Tibial artery (tissue), 4 donors: ENCODE data around the gene SH3RF3.

Experiments used
- DNase-seq, 2 donors: peaks; one replicate each; pipeline ENCODE4 v3.0.0-alpha.2; 2019
- H3K27ac ChIP-seq, 2 donors: fragments of 200-600 bp; sonication (generic) in 1 of 2; 1 replicate in 1 of 2; 2 replicates in 1 of 2; pipeline ENCODE4 v1.5.1; 2018 to 2019; ENCODE audit warnings: mild to moderate bottlenecking in 1 of 2
- H3K27me3 ChIP-seq, 2 donors: fragments of 200-600 bp; sonication (generic) in 1 of 2; one replicate each; pipeline versions ENCODE4 v1.5.1 to v1.6.0; 2016 to 2019
- H3K36me3 ChIP-seq, 3 donors: fragments of 200-600 bp; sonication (generic) in 2 of 3; one replicate each; pipeline ENCODE4 v1.5.1; 2016 to 2019; ENCODE audit warnings: mild to moderate bottlenecking in 2 of 3
- H3K4me1 ChIP-seq, 4 donors: fragments of 200-600 bp; sonication (generic) in 2 of 4; 1 replicate in 3 of 4; 2 replicates in 1 of 4; pipeline ENCODE4 v1.5.1; 2016 to 2019
- H3K4me3 ChIP-seq, 2 donors: fragments of 200-600 bp; sonication (generic) in 1 of 2; 1 replicate in 1 of 2; 2 replicates in 1 of 2; pipeline ENCODE4 v1.5.1; 2018 to 2019; ENCODE audit warnings: mild to moderate bottlenecking in 2 of 2
- H3K9me3 ChIP-seq, 3 donors: fragments of 200-600 bp; sonication (generic) in 1 of 3; one replicate each; pipeline ENCODE4 v1.5.1; 2016 to 2019
- intact Hi-C: fragments of 100-400 bp; cut with DNase I; formaldehyde crosslinking; loops from one replicate; pipeline ENCODE4 v1.15.0; 2023; ENCODE audit warnings: low total_unique reads
- TF ChIP-seq, protein P1 (sequence below), 2 experiments: fragments of 200-600 bp in 1 of 2; fragments of 450-650 bp in 1 of 2; IDR thresholded peaks; one replicate each; pipeline ENCODE4 v1.5.1; 2017 to 2019; ENCODE audit warnings: antibody characterized with exemption in 2 of 2, mild to moderate bottlenecking in 1 of 2, moderate library complexity in 1 of 2

SH3RF3 gene

DNA sequence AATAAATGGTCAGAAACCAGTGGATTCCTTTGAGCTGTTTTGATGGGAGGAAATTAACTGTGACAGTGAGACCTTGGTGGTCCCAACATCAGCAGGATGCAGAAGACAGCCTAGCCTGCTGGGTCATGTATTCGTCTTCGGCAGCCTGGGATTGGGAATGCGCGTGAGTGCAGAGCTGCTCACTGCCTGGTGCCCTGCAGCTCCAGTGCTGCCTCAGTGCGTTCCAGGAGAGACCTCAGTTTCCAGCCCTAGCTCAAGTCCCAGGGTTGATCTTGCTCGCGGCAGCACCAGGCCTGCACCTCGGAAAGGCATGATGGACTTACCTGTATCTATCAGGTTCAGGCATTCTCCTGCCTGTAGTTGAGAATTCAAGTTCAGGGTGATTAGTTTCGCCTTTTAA lies 203.9 kb downstream of the SH3RF3 start:
- Histone ChIP-seq H3K9me3 (no peaks in the 10 kb centered on the region), H3K27me3 (no peaks in the 10 kb centered on the region), H3K27ac (peak overlapping the region in 1 of 2 donors; percentile 46), H3K4me3 (no peak overlapping the region), H3K4me1 (peaks cover 0 to 44% (median 34%) of the 10 kb centered on the region in 4 donors), H3K36me3 (no peaks in the 10 kb centered on the region)
- intact Hi-C loops: no loop called here
- TF ChIP-seq, protein P1, sequence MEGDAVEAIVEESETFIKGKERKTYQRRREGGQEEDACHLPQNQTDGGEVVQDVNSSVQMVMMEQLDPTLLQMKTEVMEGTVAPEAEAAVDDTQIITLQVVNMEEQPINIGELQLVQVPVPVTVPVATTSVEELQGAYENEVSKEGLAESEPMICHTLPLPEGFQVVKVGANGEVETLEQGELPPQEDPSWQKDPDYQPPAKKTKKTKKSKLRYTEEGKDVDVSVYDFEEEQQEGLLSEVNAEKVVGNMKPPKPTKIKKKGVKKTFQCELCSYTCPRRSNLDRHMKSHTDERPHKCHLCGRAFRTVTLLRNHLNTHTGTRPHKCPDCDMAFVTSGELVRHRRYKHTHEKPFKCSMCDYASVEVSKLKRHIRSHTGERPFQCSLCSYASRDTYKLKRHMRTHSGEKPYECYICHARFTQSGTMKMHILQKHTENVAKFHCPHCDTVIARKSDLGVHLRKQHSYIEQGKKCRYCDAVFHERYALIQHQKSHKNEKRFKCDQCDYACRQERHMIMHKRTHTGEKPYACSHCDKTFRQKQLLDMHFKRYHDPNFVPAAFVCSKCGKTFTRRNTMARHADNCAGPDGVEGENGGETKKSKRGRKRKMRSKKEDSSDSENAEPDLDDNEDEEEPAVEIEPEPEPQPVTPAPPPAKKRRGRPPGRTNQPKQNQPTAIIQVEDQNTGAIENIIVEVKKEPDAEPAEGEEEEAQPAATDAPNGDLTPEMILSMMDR (IDR thresholded peaks at IDR 0.05): no peak
- DNase-seq: no peak

DNA sequence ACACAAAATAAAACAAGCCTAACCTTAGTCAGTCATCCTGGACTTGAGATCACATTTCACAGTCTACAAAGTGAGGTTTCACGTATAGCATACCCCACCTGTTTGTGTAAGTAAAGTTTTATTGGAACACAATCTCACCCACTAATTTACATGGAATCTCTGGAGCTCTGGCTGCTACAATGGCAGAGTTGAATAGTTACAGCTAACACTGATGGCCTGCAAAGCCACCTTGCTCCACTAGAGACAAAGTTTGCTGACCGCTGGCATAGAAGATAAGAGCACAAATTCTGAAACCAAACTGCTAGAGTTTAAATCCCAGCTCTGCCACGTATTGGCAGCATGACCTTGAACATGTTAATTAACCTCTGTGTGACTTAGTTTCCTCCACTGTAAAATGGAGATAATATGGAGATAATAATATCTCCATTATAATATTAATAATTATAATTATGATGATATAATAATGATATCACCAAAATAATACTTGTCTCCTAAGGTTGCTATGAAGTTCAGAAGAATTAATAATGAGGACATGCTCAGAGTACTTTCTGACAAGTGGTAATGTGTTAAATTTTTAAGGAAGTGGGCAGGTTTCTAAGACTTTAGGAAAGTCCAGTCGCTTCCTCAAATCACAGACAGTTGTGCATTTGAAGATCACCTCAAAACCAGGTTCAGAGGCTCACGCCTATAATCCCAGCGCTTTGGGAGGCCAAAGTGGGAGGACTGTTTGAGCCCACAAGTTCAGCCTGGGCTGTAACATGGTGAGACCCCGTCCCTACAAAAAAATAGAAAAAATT lies 204.6 kb downstream of the SH3RF3 start:
- H3K4me3 ChIP-seq: no peak overlapping the region
- TF ChIP-seq, protein P1 (IDR thresholded peaks at IDR 0.05): no peak
- intact Hi-C loops: no loop called here
- DNase-seq: no peak
- no peaks in the 10 kb centered on the region for H3K36me3 ChIP-seq
- H3K9me3 ChIP-seq: no peaks in the 10 kb centered on the region
- no peaks in the 10 kb centered on the region for H3K27me3 ChIP-seq
- peaks cover 0 to 41% (median 34%) of the 10 kb centered on the region in 4 donors for H3K4me1 ChIP-seq
- H3K27ac ChIP-seq: no peak overlapping the region

DNA sequence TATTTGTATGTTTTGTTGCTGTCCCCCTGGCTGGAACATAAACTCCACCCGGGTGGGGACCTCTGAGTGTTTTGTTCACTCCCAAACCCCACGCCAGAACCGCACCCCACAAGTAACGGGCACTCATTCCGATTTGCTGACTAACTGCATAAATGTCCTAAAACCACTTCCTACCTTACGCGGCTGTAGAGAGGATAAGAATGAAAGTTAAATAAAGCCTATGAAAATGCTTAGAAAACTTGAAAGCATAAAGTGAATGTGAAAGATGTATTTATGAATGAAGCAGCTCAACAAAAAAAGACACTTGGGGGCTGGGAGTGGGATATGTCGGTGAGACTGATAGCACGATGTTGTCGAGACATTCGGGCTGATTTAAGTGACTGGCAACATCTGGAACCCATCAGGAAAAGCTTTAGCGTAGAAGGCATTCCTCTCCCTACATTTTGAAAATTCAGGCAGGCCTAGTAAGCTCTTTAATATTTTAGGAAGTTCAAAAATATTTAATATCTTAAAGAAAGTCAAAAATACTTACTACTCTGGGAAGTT lies 206.7 kb downstream of the SH3RF3 start:
- TF ChIP-seq, protein P1 (IDR thresholded peaks at IDR 0.05): no peak
- Histone ChIP-seq H3K27ac (peak overlapping the region; percentile 36 to 43), H3K4me3 (peak overlapping the region; percentile 4 to 14), H3K36me3 (no peaks in the 10 kb centered on the region), H3K4me1 (peaks cover 0 to 43% (median 34%) of the 10 kb centered on the region in 4 donors), H3K9me3 (no peaks in the 10 kb centered on the region), H3K27me3 (no peaks in the 10 kb centered on the region)
- intact Hi-C loops: no loop called here
- no peak for DNase-seq

DNA sequence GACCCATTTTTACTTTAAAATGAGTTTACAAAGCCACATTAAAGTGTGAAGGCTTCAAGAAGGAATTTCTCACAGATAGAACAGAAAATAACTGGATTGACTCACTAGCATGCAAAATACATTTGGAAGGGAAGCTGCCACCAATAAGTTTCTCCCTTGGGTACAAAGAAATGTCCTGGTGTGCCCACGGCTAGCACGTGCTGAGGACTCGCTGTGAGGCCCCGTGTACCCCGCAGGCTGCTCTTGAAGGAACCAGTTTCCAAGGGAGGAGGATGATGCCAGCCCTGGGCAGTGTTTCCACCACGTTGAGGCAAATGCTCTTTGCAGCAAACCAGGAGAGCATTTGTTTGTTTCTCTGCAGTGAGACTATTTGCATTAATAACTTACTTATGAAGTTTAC lies 207.3 kb downstream of the SH3RF3 start:
- intact Hi-C loops: no loop called here
- Histone ChIP-seq H3K36me3 (no peaks in the 10 kb centered on the region), H3K27ac (peak overlapping the region; percentile 36 to 43), H3K4me3 (no peak overlapping the region), H3K9me3 (no peaks in the 10 kb centered on the region), H3K4me1 (peaks cover 0 to 43% (median 34%) of the 10 kb centered on the region in 4 donors), H3K27me3 (no peaks in the 10 kb centered on the region)
- DNase-seq: no peak
- TF ChIP-seq, protein P1 (IDR thresholded peaks at IDR 0.05): no peak

DNA sequence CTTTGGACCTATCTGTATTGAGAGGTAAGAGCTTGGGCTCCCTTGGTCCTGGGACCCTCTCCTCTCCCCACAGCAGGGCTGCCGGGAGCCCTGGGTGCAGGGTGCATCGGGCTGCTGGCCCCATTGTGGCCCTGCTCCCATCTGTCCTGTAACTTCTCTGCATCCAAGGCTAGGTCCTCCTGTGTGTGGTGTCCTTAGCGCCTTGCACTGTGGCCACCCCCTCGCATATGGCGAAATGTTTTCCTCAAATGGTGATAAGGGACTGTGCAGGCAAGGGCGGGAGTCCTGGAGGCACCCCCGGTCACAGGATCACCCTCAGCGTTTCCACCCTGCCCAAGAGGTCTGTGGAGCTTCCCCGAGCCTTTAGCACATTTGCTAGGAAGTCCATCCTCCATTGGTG lies 208.2 kb downstream of the SH3RF3 start:
- Histone ChIP-seq H3K27ac (no peak overlapping the region), H3K4me3 (no peak overlapping the region), H3K27me3 (no peaks in the 10 kb centered on the region), H3K9me3 (no peaks in the 10 kb centered on the region), H3K4me1 (peaks cover 0 to 41% (median 28%) of the 10 kb centered on the region in 4 donors), H3K36me3 (no peaks in the 10 kb centered on the region)
- no peak for DNase-seq
- intact Hi-C loops: no loop called here
- TF ChIP-seq, protein P1 (IDR thresholded peaks at IDR 0.05): no peak
